Muscle of arm (tissue), 12 donors: ENCODE data around the gene AKAP5. TPM values are rescaled to one million over a fixed set of nuclear protein-coding genes. Genes with fewer than 3 reads are reported as not detected.
A peak's percentile ranks its signal among the peaks of the same experiment; 100 is the strongest.
"Not testable (repeated sequence)": the region's sequence is repeated elsewhere in the genome, so short reads cannot be mapped to it uniquely, and the experiment has no call there.

Experiments used
- DNase-seq: peaks from one replicate; pipeline ENCODE4 v3.0.0-alpha.2; 2013
- polyA plus RNA-seq, 12 donors: library from polyadenylated mRNA; unstranded; fragments of 120-200 nt; gene quantifications; one replicate each; pipeline ENCODE4 v1.2.1, GENCODE V29; 2013; ENCODE audit not compliant: insufficient read length in 12 of 12

Gene AKAP5
- polyA plus RNA-seq, 12 donors, result 0.29 to 1.5 (median 0.61) TPM; not detected in 1

DNA sequence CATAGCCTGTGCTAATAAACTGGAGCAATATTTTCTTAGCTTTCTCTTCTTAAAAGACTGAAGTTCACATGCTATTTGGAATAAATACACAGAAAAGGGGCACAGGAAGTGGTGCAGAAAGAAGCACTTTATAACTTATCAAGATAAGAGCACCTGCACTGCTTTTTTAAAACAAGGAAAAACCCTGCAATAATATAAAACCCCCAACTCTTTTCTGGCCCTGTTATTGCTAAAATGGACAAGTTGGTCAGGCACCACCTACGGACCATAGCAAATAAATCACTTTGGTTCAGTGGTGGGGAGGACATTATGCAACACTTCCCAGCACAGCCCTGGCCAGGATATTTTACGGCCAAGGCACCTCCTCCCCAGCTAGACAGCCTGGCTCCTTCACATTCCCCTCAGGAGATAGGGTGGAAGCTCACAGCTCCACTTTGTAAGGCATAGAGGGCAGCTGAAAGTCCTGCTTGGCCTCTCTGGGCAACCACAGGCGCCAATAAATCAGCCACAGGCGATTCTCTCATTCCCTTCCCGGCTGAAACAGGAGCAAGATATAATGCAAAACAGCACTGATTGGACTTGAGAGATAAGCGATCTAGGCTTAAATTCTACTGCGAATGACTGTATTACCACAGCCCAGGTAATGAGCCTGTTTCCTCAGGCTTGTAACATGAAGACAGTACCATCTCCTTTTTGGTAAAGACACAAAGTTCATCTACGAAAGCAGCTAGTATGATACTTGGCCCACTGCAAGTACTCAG lies 36.3 kb downstream of the AKAP5 start:
- DNase-seq, result no peak

DNA sequence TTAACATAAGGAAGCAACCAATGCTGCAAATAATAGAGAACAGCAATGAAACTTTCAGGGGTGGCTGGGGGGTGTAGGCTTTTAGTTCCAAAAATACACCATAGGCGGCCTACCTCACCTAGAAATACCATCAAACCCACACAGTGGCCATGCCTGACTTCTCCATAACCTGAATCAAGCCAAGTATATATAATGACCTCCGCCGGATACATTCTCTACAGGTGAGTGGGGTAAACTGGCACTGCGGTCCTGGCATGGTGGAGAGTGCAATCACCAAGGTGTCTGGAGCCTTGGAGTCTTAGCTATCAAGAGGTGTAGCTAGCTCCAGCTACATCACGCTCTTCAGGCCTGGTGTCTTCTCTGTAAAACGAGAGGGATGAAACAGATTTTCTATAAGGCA lies 37.2 kb downstream of the AKAP5 start:
- DNase-seq, result no peak

DNA sequence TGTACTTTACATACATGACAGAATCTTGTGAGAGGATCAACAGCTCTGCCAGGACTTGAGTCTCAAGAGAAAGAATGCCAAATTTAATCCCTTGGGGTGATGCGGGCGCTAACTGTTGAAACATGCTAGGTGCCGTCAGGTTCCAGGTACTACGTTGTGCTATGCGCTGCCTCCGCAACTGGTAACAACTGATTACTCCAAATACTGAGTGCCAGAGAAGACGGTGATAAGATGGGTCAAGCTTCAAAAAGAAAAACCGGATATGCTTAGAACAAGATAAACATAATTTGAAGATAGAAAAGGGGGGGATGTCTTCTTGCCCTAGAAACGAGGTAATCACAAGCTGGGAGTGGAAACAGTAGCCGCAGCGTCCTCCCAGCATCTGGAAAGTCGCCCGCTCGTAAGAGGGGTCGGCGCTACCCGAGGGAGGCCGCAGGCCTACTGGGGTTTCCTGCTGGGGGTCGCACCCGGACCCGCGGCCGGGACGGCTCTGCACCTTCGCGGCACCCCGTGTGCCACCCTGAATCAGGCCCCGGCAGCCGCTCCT lies 37.7 kb downstream of the AKAP5 start:
- DNase-seq, result no peak

DNA sequence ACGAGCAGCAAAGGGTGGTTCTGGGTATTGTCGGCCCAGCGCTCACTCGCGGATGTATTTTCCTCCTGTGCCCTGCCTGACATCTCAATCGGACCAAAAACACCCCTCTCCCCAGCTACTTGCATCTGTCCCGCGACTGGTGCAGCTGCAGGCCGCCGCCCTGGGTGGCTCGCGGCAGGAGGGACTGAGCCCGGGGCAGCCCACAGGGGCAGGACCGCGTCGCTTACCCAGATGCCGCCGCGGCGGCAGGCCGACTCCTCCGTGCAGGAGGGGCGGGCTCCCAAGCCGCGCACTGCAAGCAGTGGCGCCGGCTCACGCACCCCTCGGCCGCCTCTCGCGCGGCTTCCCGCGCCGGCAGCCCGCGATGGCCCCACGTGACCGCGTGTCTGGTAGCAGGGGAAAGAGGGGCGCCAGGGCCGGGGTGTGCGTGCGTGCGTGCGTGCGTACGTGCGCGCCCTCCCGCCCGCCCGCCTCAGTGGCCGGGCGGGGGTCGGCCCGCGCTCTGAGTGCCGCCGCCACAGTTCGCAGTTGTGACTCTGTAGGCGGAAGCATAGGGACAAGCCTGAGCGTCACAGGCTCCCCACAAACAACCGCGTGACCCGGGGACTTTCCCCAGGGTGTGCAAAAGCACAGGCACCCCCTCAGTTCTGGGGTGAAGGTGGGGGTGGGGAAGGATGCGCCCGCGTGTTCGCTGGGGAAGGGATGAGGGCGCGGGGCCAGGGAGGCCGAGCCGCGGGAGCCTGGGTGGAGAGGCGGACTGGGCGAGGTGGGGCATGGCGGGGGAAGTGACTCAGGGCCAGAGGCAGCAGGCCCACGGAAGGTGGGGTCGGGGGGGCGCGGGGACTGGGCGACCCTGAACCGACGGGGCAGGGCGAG lies 38.4 kb downstream of the AKAP5 start, which contains the start of gene ZBTB25:
Gene ZBTB25, minus strand, starts transcription at position 405 of the 876 bp plus-strand sequence. CDS start 13,305 bp downstream, outside the sequence.
- peak; percentile 92 for DNase-seq

DNA sequence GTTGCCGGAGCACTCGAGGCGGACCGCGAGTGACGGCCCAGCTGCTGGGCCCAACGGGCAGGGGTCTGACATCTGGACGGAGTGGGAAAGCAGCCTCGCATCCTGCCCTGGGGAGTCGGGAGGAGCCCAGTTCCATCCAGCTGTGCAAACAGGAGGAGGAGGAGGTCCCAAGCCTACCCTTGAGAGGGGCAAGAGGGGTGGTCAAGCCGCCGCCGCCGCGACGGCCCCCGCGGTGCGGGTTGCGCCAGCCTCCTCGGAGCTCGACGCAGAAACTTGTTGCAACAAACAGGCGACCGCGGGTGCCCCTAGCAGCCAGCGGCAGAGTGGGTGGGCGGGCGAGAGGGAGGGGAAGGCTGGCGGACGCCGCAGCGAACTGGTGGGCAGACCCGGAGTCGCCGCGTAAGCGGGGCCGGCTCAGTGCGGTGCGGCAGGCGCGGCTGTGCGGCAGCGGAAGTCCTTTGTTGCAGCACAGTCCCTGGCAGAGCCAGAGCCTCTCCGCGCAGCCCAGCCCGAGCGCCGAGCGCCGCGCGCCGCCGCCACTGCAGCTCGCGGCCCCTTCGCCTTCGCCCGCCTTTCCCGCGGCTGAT lies 39.1 kb downstream of the AKAP5 start, which contains the start of gene ZBTB1:
Gene ZBTB1, plus strand, starts transcription at position 461 of the 587 bp plus-strand sequence. CDS start 16,735 bp downstream, outside the sequence.
- peak; percentile 84 for DNase-seq

DNA sequence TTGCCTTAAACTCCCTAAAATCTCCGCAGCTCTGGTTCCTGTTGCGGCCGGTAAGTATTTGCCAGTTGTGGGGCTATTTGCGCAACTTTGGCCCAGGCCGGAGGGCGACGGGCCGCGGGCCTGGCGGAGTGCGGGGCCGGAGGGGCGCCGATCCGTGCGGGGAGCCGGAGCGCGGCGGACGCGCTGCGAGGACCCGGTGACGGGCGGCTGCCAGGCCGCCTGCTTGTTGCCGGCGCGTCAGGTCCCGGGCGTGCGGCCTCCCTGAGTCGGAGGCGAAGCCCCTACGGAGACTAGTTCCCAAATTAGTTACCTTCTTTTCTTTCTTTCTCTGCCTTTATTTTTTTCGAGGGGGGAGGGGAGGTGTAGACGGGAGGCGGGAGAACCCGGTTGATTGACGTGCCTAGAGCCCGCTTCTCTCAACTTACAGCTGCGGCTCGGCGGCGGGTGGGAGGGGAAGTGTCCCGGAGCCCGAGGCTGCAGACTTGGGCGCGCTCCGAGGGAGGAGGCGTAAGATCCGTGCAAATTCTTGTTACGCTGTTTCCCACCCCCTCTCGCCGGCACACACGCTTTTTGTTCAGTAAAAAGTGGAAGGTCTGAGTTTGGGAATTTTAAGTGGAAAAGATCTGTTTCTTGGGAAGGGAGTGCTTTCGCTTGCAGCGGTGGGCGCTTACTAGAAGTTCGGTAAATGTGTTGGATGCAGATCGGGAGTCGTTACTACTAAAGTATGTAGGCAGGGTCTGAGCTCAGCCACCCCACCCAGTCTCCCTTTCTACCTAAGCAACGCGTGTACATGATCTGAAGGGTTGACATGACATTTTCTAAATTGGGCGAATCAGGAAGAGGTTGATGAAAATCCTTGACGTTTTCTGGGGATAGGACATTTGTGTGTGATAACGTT lies 39.8 kb downstream of the AKAP5 start:
- DNase-seq, result peak; percentile 92

DNA sequence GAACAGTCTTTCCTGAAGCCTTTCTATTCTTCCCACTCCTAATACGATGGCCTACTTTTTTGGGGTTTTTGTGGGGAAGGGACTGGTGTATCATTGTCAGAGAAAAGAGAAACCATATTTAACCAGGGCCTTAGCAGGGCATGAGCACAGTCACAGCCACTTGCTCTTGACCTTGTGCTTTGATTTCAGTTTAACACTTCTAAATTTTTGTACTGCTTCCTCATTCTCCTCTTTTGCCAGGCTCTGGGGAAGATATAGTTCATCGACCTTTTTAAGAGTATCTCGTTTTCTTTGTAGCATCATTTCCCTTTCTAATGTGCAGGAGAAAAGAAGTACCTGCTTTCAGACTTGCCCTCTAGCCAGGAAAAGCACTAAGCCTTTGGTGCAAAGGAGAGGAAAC lies 41.4 kb downstream of the AKAP5 start:
- no peak for DNase-seq

DNA sequence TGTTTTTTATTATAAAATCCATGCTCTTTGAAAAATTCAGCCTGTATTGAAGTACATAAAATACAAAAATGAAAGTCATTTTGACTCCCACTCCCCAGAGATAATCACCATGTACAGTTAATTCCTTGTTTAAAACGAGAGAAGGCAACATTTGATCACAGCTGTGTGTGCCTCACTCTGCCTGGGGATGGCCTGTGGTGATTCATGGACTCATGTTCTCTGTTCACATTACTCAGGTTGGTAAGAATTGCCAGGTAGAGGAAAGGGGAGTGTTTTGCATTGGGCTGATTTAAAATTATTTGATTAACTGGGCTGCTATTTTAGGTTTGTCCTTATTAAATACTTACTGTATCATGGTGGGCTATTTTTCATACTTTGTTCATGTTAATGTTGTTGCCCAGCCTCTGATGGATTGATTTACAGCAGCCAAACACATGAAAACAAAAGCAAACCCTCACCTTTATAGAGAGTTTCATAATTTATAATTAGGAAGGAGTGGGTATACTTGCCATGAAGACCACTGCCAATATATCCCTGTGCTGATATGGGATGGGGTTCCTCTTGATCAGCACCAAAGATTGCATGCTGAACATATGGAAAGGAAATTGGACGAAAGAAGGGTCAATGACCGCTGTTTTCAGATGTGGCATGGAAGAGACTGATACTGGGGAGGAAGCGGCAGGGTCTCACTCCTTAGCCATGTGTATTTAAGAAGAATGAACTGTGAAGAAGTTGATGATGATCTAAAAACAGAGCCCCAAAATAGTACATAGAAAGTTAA lies 42.3 kb downstream of the AKAP5 start:
- DNase-seq, result no peak

DNA sequence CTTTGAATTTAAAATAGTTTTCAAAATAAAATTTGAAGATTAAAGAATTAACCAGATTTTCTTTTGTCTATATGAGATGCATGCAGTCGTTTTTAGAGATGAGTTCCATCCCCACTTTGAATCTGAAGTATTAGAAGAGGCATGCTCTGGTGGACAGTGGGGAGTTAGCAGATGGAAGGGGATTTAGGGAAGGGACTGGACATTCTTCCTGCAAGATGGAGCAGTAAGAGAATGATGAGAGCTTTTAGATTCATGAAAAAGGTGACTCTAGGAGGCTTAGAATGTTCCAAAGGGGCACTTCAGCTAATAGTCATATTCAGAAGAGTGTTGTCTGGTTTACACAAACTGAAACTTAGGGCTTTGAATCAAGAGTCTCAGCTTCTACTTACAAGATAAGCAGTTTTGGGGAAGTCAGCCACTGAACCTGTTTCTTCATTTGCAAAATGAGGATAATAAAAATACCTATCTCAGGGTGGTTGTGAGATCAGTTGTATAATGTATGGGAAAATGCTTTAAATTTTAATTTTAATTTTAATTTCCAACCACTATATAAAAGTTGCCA lies 43.0 kb downstream of the AKAP5 start:
- DNase-seq, result no peak

DNA sequence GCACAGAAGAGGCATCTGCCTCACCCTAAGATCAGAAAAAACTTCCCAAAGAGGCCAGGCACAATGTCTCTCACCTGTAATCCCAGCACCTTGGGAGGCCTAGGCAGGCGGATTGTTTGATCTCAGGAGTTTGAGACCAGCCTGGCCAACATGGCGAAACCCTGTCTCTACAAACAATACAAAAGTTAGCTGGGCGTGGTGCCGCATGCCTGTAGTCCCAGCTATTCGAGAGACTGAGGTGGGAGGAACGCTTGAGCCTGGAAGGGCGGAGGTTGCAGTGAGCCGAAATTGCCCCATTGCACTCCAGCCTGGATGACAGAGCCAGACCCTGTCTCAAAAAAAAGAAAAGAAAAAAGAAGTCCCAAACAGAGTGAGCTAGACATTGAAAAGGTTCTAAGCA lies 43.7 kb downstream of the AKAP5 start:
- no peak for DNase-seq

DNA sequence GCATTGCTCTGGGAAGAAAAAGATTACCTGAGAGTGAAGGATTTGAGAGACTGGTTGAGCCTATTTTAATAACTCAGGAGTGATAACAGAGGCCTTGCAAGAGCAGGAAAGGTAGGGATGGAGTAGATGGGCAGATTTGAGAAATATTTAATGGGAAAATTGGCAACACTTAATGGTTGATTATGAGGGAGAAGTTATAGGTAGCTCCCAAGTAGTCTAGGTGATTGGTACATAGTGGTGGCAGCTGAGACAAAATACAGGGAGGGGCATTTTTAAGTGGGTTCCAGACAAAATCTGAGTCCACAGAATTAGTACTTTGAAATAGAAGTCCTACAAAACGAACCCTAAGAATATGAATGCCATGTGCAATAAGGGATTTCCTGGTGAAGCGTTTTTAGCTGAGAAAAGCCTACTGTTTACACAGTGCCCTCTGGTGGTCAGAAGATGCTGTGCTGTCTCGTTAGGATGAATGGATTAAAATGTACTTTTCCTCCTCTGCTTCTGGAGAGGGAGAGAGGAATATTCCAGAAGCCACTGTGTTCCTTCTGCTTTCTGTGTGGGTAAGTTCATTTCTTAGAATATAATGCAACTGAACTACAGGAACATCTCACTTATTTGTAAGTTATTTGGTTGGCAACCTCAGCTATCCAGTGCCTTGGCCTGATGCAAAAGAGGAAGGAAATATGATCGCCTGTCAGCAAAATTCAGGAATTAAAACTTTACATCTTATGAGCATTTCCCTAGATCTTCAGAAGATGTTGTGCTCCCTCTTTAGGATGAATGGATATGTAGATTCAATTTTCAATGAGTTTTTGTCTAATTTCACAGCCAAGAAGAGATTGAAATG lies 45.7 kb downstream of the AKAP5 start:
- peak; percentile 68 for DNase-seq

DNA sequence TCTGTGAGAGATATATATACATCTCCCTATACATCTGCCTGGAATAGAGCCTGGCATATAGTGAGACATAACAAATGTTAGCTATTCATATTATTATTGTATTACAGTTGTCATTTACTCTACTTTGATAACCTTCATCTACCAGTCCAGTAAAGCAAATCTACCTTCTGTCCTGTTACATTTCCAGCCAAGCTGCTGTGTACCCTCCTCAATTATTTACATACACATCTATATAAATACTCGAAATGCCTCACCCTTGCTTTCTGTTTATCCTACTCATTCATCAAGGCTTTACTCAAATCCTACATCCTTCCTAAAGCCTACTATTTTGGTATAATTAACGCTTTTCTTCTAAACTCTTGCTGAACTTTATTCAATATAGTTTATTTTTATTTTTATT lies 48.0 kb downstream of the AKAP5 start:
- no peak for DNase-seq

DNA sequence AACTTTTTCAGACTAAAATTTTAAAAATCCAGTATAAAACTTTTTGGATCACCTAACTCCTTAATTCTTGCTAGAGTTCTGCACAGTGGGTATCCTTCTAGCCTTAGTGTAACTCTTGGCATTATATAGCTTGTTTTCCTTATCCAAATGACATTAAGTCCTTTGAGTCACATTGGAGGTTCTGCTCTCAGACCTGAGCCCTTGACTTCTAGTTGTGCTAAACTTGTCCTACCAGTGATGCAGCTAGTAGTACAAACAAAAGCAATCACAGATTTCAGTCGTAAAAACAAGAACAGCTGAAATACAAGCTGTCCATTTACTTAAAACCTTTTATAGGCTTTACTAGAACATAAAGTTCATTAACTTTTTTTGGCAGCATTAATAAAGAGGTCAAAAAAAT lies 49.8 kb downstream of the AKAP5 start:
- no peak for DNase-seq

DNA sequence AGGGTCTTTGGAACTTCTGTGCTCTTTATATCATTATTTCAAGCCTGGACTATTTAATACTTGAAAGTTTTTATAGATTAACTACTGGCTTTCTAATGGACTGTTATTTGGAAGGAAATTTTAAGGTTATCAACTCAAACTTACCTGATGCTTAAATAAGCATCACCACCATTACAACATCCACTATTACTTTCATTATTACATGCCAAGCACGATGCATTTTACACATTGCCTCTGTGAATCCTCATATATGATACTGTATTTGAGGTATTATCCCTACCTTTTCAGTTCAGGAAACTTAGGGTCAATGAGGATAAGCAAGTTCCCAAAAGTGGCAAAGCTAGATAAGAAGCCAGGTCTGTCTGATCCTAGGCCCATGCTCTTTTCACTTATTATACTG lies 51.7 kb downstream of the AKAP5 start:
- no peak for DNase-seq

DNA sequence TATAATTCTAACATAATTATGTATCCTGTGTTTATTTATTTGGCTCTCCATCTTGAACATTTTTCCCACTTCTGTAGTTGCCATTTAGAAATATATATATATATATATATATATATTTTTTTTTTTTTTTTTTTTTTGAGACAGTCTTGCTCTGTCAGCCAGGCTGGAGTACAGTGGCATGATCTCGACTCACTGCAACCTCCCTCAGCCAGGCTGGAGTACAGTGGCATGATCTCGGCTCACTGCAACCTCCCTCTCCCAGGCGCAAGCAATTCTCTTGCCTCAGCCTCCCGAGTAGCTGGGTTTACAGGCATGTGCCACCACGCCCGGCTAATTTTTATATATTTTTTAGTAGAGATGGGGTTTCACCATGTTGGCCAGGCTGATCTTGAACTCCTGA lies 52.4 kb downstream of the AKAP5 start:
- DNase-seq, result not testable (repeated sequence)

DNA sequence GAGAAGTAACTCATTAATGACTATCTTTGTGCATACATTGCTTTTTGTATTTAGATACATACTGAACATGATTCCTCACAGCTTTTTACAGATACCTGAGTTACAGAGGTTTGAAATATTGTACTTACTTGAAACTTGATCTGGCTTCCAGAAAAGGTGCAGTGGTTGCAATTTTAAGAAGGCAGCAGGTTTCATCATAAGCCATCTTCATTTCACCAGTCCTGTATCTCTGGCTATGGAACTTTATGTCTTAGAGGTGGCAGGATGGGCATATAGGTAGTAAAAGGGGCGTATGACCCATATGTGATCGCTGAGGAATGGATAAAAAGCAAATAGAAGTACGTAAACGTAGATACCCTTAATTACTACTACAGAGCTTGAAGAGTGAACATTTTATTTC lies 52.9 kb downstream of the AKAP5 start:
- DNase-seq, result no peak

DNA sequence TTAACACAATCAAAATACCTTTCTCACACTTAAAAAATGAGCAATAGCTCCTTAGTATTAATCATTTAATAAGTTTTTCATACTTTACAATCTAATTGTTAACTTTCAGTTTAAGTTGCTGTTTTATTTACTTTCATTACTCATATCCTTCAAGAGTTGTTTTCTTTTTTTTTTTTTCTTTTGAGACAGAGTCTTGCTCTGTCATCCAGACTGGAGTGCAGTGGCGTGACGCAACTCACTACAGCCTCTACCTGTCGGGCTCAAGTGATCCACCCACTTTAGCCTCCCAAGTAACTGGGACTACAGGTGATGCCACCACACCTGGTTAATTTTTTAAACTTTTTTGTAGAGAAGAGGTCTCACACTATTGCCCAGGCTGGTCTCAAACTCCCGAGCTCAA lies 55.4 kb downstream of the AKAP5 start:
- DNase-seq, result no peak

DNA sequence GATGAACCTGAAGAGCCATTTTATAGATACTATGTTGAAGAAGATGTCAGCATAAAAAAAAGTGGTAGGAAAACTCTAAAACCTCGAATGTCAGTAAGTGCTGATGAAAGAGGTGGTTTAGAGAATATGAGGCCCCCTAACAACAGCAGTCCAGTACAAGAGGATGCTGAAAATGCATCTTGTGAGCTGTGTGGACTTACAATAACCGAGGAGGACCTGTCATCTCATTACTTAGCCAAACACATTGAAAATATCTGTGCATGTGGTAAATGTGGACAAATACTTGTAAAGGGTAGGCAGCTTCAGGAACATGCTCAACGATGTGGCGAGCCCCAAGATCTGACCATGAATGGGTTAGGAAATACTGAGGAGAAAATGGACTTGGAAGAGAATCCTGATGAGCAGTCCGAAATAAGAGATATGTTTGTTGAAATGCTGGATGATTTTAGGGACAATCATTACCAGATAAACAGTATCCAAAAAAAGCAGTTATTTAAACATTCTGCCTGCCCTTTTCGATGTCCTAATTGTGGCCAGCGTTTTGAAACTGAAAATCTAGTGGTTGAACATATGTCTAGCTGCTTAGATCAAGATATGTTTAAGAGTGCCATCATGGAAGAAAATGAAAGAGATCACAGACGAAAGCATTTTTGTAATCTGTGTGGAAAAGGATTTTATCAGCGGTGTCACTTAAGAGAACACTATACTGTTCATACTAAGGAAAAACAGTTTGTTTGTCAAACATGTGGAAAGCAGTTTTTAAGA lies 57.5 kb downstream of the AKAP5 start:
- no peak for DNase-seq
